ENCODE data around the gene LARP4.

The LARP4 gene

DNA sequence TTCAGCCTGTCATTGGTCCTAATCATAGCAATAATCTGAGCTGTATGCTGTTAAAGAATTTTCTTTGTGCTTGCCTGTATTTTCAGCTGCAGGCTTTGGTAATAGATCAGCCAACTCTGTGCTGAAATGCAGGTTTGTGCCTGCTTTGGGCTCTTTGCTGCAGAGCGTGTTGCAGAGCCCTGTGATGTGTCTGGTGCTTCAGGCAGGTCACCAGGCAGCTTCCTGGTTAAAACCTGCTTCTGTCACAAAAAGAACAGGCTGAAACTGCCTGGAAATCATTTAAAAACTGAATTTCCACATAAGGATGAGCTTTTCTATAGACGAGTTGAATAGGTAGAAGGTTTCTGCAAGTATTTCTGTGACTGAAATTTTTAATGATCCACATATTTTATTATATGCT lies 107.2 kb downstream of the LARP4 start:
- peaks cover 14% of the 10 kb centered on the region for H3K79me1 ChIP-seq (ENCODE audit: low read length)
- no peak overlapping the region for H4K91ac ChIP-seq (ENCODE audit: low read depth, low read length)
- no peak overlapping the region for H2BK5ac ChIP-seq (ENCODE audit: low read depth, low read length, poor library complexity)
- H3K27ac ChIP-seq (ENCODE audit: low read depth, low read length), result no peak overlapping the region
- peak overlapping the region; percentile 57 for H3K4me2 ChIP-seq (ENCODE audit: low read length)
- no peaks in the 10 kb centered on the region for H3K27me3 ChIP-seq (ENCODE audit: insufficient read depth, low read length)
- no peak overlapping the region for H3K9ac ChIP-seq (ENCODE audit: low read length)
- H3K4me1 ChIP-seq (ENCODE audit: control insufficient read depth in 1 of 2, insufficient read depth in 2 of 2, low read length in 2 of 2), result peaks cover 3 to 11% of the 10 kb centered on the region in 2 experiments
- H2AK5ac ChIP-seq (ENCODE audit: low read length), result no peak overlapping the region
- H3K18ac ChIP-seq (ENCODE audit: low read length), result no peak overlapping the region
- H4K12ac ChIP-seq (ENCODE audit: low read depth, low read length), result no peak overlapping the region
- no peak overlapping the region for H3K4me3 ChIP-seq (ENCODE audit: low read depth, low read length)
- no peak overlapping the region for H2AFZ ChIP-seq (ENCODE audit: insufficient read depth, low read length, poor library complexity)
- no peaks in the 10 kb centered on the region for H3K36me3 ChIP-seq (ENCODE audit: control insufficient read depth in 1 of 2, insufficient read depth in 2 of 2, low read length in 2 of 2)
- no peak overlapping the region for H3K4ac ChIP-seq (ENCODE audit: low read depth, low read length)
- H3K23ac ChIP-seq (ENCODE audit: low read length), result no peak overlapping the region
- no peak overlapping the region for H2BK12ac ChIP-seq (ENCODE audit: low read length)
- peak in 1 of 2 donors; percentile 9 for DNase-seq
- H4K8ac ChIP-seq (ENCODE audit: low read depth, low read length), result no peak overlapping the region
- peaks cover 20% of the 10 kb centered on the region for H3K79me2 ChIP-seq (ENCODE audit: control insufficient read depth, insufficient read depth, low read length, poor library complexity)
- no peak overlapping the region for H3K14ac ChIP-seq (ENCODE audit: low read length)
- H2BK120ac ChIP-seq (ENCODE audit: insufficient read depth, low read length, poor library complexity), result no peak overlapping the region
- WGBS (ENCODE audit: extremely low coverage, insufficient coverage, insufficient read length), result no CpG with 5 or more reads among the region's 2 CpGs
- H3K9me3 ChIP-seq (ENCODE audit: insufficient read depth, low read depth, low read length), result no peaks in the 10 kb centered on the region

DNA sequence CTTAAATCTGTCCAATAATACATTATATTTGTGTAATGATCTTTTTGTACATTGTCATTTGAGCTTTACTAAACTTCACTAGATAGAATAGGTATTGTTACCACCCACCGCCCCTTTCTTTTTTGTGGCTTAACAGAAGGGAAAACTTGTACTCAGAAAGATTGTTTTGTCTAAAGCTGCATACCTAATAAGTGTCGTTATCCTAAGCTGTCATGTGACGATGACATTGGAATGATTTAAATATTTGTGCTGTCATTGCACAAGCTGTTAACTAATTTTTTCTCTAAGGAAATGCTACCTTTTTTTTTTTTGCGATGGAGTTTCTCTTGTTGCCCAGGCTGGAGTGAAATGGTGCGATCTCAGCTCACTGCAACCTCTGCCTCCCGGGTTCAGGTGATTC lies 107.7 kb downstream of the LARP4 start:
- no peak overlapping the region for H4K12ac ChIP-seq (ENCODE audit: low read depth, low read length)

GRCh38 chr12:50508970-50509663 lies 108.4 kb downstream of the LARP4 start:
- Histone ChIP-seq H3K36me3 (ENCODE audit: control insufficient read depth in 1 of 2, insufficient read depth in 2 of 2, low read length in 2 of 2) (no peaks in the 10 kb centered on the region), H3K4me3 (ENCODE audit: low read depth, low read length) (no peak overlapping the region), H3K14ac (ENCODE audit: low read length) (no peak overlapping the region), H3K9ac (ENCODE audit: low read length) (no peak overlapping the region), H3K27me3 (ENCODE audit: insufficient read depth, low read length) (no peaks in the 10 kb centered on the region), H2BK12ac (ENCODE audit: low read length) (no peak overlapping the region), H3K27ac (ENCODE audit: low read depth, low read length) (no peak overlapping the region), H3K9me3 (ENCODE audit: insufficient read depth, low read depth, low read length) (no peaks in the 10 kb centered on the region), H4K91ac (ENCODE audit: low read depth, low read length) (no peak overlapping the region), H3K18ac (ENCODE audit: low read length) (no peak overlapping the region), H4K12ac (ENCODE audit: low read depth, low read length) (no peak overlapping the region), H3K4me2 (ENCODE audit: low read length) (peak overlapping the region; percentile 26), H4K8ac (ENCODE audit: low read depth, low read length) (no peak overlapping the region), H3K79me2 (ENCODE audit: control insufficient read depth, insufficient read depth, low read length, poor library complexity) (peaks cover 22% of the 10 kb centered on the region), H3K4me1 (ENCODE audit: control insufficient read depth in 1 of 2, insufficient read depth in 2 of 2, low read length in 2 of 2) (peaks cover 3 to 11% of the 10 kb centered on the region in 2 experiments), H3K4ac (ENCODE audit: low read depth, low read length) (peak overlapping the region; percentile 73), H2BK120ac (ENCODE audit: insufficient read depth, low read length, poor library complexity) (no peak overlapping the region), H2AK5ac (ENCODE audit: low read length) (no peak overlapping the region), H3K23ac (ENCODE audit: low read length) (no peak overlapping the region), H2AFZ (ENCODE audit: insufficient read depth, low read length, poor library complexity) (no peak overlapping the region), H2BK5ac (ENCODE audit: low read depth, low read length, poor library complexity) (no peak overlapping the region), H3K79me1 (ENCODE audit: low read length) (peaks cover 14% of the 10 kb centered on the region)
- DNase-seq, result peak; percentile 53 to 84
- WGBS (ENCODE audit: extremely low coverage, insufficient coverage, insufficient read length), result 100% methylated on average over 3 of the region's 7 CpGs

More for the DNA sequence above, 107.7 kb downstream of the LARP4 start:
- Histone ChIP-seq H3K36me3 (ENCODE audit: control insufficient read depth in 1 of 2, insufficient read depth in 2 of 2, low read length in 2 of 2) (no peaks in the 10 kb centered on the region), H3K9ac (ENCODE audit: low read length) (no peak overlapping the region), H3K79me2 (ENCODE audit: control insufficient read depth, insufficient read depth, low read length, poor library complexity) (peaks cover 22% of the 10 kb centered on the region), H2BK5ac (ENCODE audit: low read depth, low read length, poor library complexity) (no peak overlapping the region), H3K4me3 (ENCODE audit: low read depth, low read length) (no peak overlapping the region), H4K91ac (ENCODE audit: low read depth, low read length) (no peak overlapping the region), H3K4me2 (ENCODE audit: low read length) (no peak overlapping the region), H3K79me1 (ENCODE audit: low read length) (peaks cover 14% of the 10 kb centered on the region), H3K4me1 (ENCODE audit: control insufficient read depth in 1 of 2, insufficient read depth in 2 of 2, low read length in 2 of 2) (peaks cover 3 to 11% of the 10 kb centered on the region in 2 experiments), H4K8ac (ENCODE audit: low read depth, low read length) (no peak overlapping the region), H3K23ac (ENCODE audit: low read length) (no peak overlapping the region), H2BK120ac (ENCODE audit: insufficient read depth, low read length, poor library complexity) (no peak overlapping the region), H3K18ac (ENCODE audit: low read length) (no peak overlapping the region), H3K9me3 (ENCODE audit: insufficient read depth, low read depth, low read length) (no peaks in the 10 kb centered on the region), H2AFZ (ENCODE audit: insufficient read depth, low read length, poor library complexity) (no peak overlapping the region), H2AK5ac (ENCODE audit: low read length) (no peak overlapping the region), H3K27ac (ENCODE audit: low read depth, low read length) (no peak overlapping the region), H3K14ac (ENCODE audit: low read length) (no peak overlapping the region), H3K27me3 (ENCODE audit: insufficient read depth, low read length) (no peaks in the 10 kb centered on the region), H2BK12ac (ENCODE audit: low read length) (no peak overlapping the region), H3K4ac (ENCODE audit: low read depth, low read length) (peak overlapping the region; percentile 64)
- no CpG with 5 or more reads among the region's 6 CpGs for WGBS (ENCODE audit: extremely low coverage, insufficient coverage, insufficient read length)
- DNase-seq, result peak; percentile 11 to 79

- Histone ChIP-seq H3K23ac (ENCODE audit: low read length) (no peak overlapping the region), H3K27ac (ENCODE audit: low read depth, low read length) (no peak overlapping the region), H3K4me2 (ENCODE audit: low read length) (no peak overlapping the region), H3K36me3 (ENCODE audit: control insufficient read depth in 1 of 2, insufficient read depth in 2 of 2, low read length in 2 of 2) (peaks cover 0 to 3% of the 10 kb centered on the region in 2 experiments), H4K91ac (ENCODE audit: low read depth, low read length) (no peak overlapping the region), H4K12ac (ENCODE audit: low read depth, low read length) (no peak overlapping the region), H2BK12ac (ENCODE audit: low read length) (no peak overlapping the region), H3K9me3 (ENCODE audit: insufficient read depth, low read depth, low read length) (no peaks in the 10 kb centered on the region), H2AFZ (ENCODE audit: insufficient read depth, low read length, poor library complexity) (no peak overlapping the region), H3K9ac (ENCODE audit: low read length) (no peak overlapping the region), H2AK5ac (ENCODE audit: low read length) (no peak overlapping the region), H3K79me1 (ENCODE audit: low read length) (no peaks in the 10 kb centered on the region), H2BK5ac (ENCODE audit: low read depth, low read length, poor library complexity) (no peak overlapping the region), H3K14ac (ENCODE audit: low read length) (no peak overlapping the region), H4K8ac (ENCODE audit: low read depth, low read length) (no peak overlapping the region), H3K4ac (ENCODE audit: low read depth, low read length) (peak overlapping the region; percentile 97), H3K4me3 (ENCODE audit: low read depth, low read length) (no peak overlapping the region), H3K18ac (ENCODE audit: low read length) (peak overlapping the region; percentile 29), H3K79me2 (ENCODE audit: control insufficient read depth, insufficient read depth, low read length, poor library complexity) (peaks cover 21% of the 10 kb centered on the region), H3K4me1 (ENCODE audit: control insufficient read depth in 1 of 2, insufficient read depth in 2 of 2, low read length in 2 of 2) (peaks cover 0 to 17% of the 10 kb centered on the region in 2 experiments), H3K27me3 (ENCODE audit: insufficient read depth, low read length) (no peaks in the 10 kb centered on the region), H2BK120ac (ENCODE audit: insufficient read depth, low read length, poor library complexity) (no peak overlapping the region)
- WGBS (ENCODE audit: extremely low coverage, insufficient coverage, insufficient read length), result no CpG with 5 or more reads among the region's 4 CpGs
- no peak for DNase-seq
Measured at GRCh38 chr12:50514526-50515276, 114.0 kb downstream of the LARP4 start.

Measured in trophoblast cell (in vitro differentiated cells and primary cell).